Measurements from ENCODE around the gene YWHAB.

YWHAB gene

DNA sequence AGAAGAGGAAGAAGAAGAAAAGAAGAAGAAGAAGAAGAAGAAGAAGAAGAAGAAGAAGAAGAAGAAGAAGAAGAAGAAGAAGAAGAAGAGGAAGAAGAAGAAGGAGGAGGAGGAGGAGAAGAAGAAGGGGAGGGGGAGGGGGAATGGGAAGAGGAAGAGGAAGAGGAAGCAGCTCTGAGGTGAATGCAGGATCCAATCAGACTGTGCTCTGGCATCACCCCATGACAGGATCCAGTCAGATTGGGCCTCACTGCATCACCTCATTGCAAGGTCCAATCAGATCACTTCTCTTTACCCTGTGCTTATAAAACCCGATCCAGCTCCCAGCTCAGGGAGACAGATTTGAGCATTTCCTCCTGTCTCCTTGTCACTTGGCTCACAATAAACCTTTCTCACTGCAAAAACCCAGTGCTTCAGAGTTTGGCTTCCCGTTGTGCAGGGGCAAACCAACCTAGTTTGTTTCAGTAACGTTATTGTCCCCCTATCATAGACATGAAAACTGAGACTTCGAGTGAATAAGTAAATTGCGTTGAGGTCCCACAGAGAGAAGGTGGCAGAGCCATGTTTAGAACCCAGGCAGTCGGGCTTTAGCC, 28.6 kb upstream of the YWHAB start:
- Histone ChIP-seq H3K79me2 (ENCODE audit: low read length) (no peaks in the 10 kb centered on the region), H3F3A (ENCODE audit: insufficient read depth, low read length) (no peaks in the 10 kb centered on the region), H2AFZ (ENCODE audit: low read length) (no peak overlapping the region), H4K20me1 (ENCODE audit: insufficient read depth, low read length) (no peaks in the 10 kb centered on the region), H3K4me1 (ENCODE audit: low read length) (no peaks in the 10 kb centered on the region), H3K9me2 (replicated peaks; ENCODE audit: insufficient read depth, low read length) (no peaks in the 10 kb centered on the region), H3K4me2 (ENCODE audit: low read depth, low read length) (no peak overlapping the region), H3K9me3 (replicated peaks; ENCODE audit: insufficient read depth, low read length) (no peaks in the 10 kb centered on the region), H3K27me3 (replicated peaks; ENCODE audit: insufficient read depth, low read length) (no peaks in the 10 kb centered on the region), H3K9ac (ENCODE audit: low read length) (no peak overlapping the region), H3K27ac (ENCODE audit: low read length) (no peak overlapping the region), H3K36me3 (replicated peaks; ENCODE audit: insufficient read depth, low read length) (no peaks in the 10 kb centered on the region), H3K4me3 (ENCODE audit: low read length) (no peak overlapping the region)
- TF ChIP-seq EZH2phosphoT487 (IDR thresholded peaks at IDR 0.05; ENCODE audit: low read length) (no peak), EZH2 (optimal IDR thresholded peaks at IDR 0.05; ENCODE audit: low read depth, low read length) (no peak)
- TF ChIP-seq, protein P1, sequence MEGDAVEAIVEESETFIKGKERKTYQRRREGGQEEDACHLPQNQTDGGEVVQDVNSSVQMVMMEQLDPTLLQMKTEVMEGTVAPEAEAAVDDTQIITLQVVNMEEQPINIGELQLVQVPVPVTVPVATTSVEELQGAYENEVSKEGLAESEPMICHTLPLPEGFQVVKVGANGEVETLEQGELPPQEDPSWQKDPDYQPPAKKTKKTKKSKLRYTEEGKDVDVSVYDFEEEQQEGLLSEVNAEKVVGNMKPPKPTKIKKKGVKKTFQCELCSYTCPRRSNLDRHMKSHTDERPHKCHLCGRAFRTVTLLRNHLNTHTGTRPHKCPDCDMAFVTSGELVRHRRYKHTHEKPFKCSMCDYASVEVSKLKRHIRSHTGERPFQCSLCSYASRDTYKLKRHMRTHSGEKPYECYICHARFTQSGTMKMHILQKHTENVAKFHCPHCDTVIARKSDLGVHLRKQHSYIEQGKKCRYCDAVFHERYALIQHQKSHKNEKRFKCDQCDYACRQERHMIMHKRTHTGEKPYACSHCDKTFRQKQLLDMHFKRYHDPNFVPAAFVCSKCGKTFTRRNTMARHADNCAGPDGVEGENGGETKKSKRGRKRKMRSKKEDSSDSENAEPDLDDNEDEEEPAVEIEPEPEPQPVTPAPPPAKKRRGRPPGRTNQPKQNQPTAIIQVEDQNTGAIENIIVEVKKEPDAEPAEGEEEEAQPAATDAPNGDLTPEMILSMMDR (IDR thresholded peaks at IDR 0.05; ENCODE audit: low read length), result no peak
- DNase-seq, result no peak

DNA sequence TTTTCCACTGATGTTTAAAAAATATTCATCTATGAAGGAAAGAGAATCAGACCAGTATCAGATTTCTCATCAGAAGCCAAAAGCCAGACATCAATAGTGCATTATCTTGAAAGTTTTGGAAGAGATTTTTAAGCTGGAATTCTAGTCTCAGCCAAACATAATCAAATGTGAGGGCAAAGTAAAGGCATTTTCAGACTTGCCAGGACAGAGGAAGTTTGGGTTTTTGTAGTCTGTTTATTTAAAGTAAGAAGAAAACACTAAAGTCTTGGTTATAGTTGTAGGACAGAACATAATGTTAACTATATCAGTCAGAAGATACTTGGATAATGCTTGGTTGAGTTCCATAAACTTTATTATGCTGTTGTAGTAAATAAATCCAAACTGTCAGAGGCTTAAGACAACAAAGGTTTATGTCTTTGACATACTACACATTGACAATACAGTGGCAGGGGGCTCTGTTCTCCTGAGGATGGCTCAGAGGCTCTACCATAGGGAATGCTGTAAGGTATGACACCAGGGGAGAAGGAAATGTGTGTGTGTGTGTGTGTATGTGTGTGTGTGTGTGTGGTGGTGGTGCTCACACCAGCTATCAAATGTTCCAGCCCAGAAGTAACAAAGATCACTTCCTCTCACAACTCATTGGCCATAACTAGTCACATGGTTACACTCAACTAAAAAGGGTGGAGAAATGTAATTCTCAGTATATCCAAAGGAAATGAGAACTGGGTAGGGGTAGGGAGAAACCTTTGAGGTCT, 26.7 kb upstream of the YWHAB start:
- no peak overlapping the region for H3K9ac ChIP-seq (ENCODE audit: low read length)
- H3K36me3 ChIP-seq (replicated peaks; ENCODE audit: insufficient read depth, low read length), result no peaks in the 10 kb centered on the region
- no peak for DNase-seq
- TF ChIP-seq EZH2 (optimal IDR thresholded peaks at IDR 0.05; ENCODE audit: low read depth, low read length) (no peak), EZH2phosphoT487 (IDR thresholded peaks at IDR 0.05; ENCODE audit: low read length) (no peak)
- TF ChIP-seq, protein P1 (IDR thresholded peaks at IDR 0.05; ENCODE audit: low read length), result no peak
- no peaks in the 10 kb centered on the region for H3F3A ChIP-seq (ENCODE audit: insufficient read depth, low read length)
- H2AFZ ChIP-seq (ENCODE audit: low read length), result no peak overlapping the region
- no peak overlapping the region for H3K27ac ChIP-seq (ENCODE audit: low read length)
- no peak overlapping the region for H3K4me3 ChIP-seq (ENCODE audit: low read length)
- H3K9me3 ChIP-seq (replicated peaks; ENCODE audit: insufficient read depth, low read length), result no peaks in the 10 kb centered on the region
- H4K20me1 ChIP-seq (ENCODE audit: insufficient read depth, low read length), result no peaks in the 10 kb centered on the region
- no peaks in the 10 kb centered on the region for H3K4me1 ChIP-seq (ENCODE audit: low read length)
- H3K79me2 ChIP-seq (ENCODE audit: low read length), result no peaks in the 10 kb centered on the region
- no peaks in the 10 kb centered on the region for H3K27me3 ChIP-seq (replicated peaks; ENCODE audit: insufficient read depth, low read length)
- H3K4me2 ChIP-seq (ENCODE audit: low read depth, low read length), result no peak overlapping the region
- no peaks in the 10 kb centered on the region for H3K9me2 ChIP-seq (replicated peaks; ENCODE audit: insufficient read depth, low read length)

DNA sequence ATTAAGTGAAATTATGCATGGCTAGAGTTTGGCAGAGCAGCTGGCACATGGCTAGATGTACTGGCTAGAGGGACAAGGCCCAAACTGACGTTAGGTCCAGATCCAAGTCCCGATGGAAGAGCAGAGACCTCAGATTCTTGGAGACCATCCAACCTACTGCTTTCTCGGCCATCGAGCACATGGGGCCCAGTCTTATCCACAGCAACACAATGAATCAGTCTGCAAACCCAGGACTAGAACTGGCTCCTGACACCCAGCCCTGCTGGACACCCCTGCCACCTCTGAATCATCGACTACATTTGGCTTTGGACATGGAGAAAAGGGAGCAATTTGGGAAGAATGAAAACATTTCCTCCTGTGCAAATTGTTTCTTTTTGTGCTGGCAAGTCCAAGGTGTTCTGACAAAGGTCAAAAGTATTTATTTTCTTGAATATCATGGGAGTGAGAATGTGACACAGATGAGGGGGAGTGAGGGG, 23.9 kb upstream of the YWHAB start:
- Histone ChIP-seq H3K9me3 (replicated peaks; ENCODE audit: insufficient read depth, low read length) (no peaks in the 10 kb centered on the region), H3K4me3 (ENCODE audit: low read length) (no peak overlapping the region), H3K36me3 (replicated peaks; ENCODE audit: insufficient read depth, low read length) (no peaks in the 10 kb centered on the region), H3F3A (ENCODE audit: insufficient read depth, low read length) (no peaks in the 10 kb centered on the region), H3K4me1 (ENCODE audit: low read length) (no peaks in the 10 kb centered on the region), H2AFZ (ENCODE audit: low read length) (no peak overlapping the region), H3K79me2 (ENCODE audit: low read length) (no peaks in the 10 kb centered on the region), H3K27me3 (replicated peaks; ENCODE audit: insufficient read depth, low read length) (0 out of 2 replicates have a peak, but pooled peaks cover 3% of the 10 kb centered on the region), H3K9me2 (replicated peaks; ENCODE audit: insufficient read depth, low read length) (no peaks in the 10 kb centered on the region), H3K27ac (ENCODE audit: low read length) (no peak overlapping the region), H3K4me2 (ENCODE audit: low read depth, low read length) (no peak overlapping the region), H4K20me1 (ENCODE audit: insufficient read depth, low read length) (no peaks in the 10 kb centered on the region), H3K9ac (ENCODE audit: low read length) (no peak overlapping the region)
- TF ChIP-seq EZH2 (optimal IDR thresholded peaks at IDR 0.05; ENCODE audit: low read depth, low read length) (no peak), EZH2phosphoT487 (IDR thresholded peaks at IDR 0.05; ENCODE audit: low read length) (no peak)
- TF ChIP-seq, protein P1 (IDR thresholded peaks at IDR 0.05; ENCODE audit: low read length), result no peak
- no peak for DNase-seq

Data from MM.1S (cell line).